HFF-Myc (cell line): ENCODE data around the gene LONP1.

Source experiments
- DNase-seq: peaks from one replicate; pipeline ENCODE4 v3.0.0-alpha.2; 2011; ENCODE audit warnings: low read depth; ENCODE audit errors: extremely low read depth
- H3K4me3 ChIP-seq: replicated peaks from 2 replicates; pipeline ENCODE4 v1.5.1; 2011; ENCODE audit warnings: low read depth, mild to moderate bottlenecking, control low read depth, low read length
- TF ChIP-seq, protein P1 (sequence below): IDR thresholded peaks from 2 replicates; pipeline ENCODE4 v1.5.1; 2012; ENCODE audit warnings: mild to moderate bottlenecking, low read depth, low read length, control low read depth; ENCODE audit errors: missing control alignments

Gene LONP1

DNA sequence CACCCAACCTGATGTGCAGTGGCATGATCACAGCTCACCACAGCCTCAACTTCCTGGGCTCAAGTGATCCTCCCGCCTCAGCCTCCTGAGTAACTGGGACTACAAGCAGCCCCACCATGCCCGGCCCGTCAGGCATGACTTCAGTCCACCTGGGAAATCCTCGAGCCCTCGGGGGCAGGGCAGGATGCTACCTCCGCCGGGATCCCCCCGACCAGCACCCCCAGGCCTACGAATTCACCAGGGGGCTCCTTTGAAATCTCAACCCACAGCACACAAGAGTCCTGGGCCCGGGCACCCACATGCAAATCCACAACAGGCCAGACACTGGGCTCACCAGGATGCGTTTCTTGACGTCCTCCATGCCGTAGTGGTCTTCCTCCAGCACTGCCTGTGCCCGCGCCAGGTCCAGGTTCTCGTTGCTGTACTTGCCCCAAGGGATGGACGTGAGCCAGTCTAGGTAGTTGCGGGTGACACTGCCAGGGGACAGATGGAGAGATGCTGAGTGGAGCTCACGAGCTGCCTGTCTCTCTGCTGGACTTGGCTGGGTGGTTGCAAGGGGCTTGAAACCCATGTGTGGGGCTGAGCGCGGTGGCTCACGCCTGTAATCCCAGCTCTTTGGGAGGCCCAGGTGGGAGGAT lies 19.4 kb downstream of the LONP1 start:
- no peak for DNase-seq
- TF ChIP-seq, protein P1, sequence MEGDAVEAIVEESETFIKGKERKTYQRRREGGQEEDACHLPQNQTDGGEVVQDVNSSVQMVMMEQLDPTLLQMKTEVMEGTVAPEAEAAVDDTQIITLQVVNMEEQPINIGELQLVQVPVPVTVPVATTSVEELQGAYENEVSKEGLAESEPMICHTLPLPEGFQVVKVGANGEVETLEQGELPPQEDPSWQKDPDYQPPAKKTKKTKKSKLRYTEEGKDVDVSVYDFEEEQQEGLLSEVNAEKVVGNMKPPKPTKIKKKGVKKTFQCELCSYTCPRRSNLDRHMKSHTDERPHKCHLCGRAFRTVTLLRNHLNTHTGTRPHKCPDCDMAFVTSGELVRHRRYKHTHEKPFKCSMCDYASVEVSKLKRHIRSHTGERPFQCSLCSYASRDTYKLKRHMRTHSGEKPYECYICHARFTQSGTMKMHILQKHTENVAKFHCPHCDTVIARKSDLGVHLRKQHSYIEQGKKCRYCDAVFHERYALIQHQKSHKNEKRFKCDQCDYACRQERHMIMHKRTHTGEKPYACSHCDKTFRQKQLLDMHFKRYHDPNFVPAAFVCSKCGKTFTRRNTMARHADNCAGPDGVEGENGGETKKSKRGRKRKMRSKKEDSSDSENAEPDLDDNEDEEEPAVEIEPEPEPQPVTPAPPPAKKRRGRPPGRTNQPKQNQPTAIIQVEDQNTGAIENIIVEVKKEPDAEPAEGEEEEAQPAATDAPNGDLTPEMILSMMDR = no peak
- H3K4me3 ChIP-seq = no peak overlapping the region

DNA sequence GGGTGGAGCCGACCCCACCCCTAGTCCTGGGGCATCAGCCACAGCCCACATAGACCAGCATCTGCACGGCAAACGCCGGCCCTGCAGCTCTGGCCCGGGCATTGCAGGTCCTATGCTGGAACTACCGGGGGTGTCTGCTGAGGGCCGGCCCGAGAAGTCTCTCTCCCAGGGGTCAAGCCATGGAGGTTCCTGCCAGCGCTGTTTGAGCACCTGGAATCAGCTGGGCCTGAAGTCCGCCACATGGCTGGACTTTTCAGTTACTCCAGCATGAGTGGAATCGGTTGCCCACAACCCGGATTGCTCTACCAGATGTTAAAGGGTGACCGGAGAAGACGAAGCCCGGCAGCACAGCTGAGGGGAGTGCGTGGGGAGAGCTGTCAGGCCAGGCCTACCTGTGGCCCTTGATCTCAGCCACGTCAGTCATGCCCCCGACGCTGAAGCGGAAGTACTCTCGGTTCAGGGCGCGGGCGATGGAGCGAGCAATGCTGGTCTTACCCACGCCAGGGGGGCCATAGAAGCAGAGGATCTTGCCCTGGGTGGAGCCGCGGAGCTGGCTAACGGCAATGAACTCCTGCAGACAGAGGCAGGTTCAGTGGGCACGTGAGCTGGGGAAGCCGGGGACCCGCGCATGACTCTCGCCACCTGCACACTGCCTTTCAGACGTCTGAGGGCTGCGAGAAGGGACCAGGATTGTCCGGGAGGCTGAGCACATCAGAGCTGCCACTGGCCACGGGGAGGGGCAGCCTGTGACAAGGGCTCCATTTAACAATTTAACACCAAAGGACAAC lies 21.1 kb downstream of the LONP1 start:
- DNase-seq = no peak
- TF ChIP-seq, protein P1 = no peak
- H3K4me3 ChIP-seq = no peak overlapping the region

DNA sequence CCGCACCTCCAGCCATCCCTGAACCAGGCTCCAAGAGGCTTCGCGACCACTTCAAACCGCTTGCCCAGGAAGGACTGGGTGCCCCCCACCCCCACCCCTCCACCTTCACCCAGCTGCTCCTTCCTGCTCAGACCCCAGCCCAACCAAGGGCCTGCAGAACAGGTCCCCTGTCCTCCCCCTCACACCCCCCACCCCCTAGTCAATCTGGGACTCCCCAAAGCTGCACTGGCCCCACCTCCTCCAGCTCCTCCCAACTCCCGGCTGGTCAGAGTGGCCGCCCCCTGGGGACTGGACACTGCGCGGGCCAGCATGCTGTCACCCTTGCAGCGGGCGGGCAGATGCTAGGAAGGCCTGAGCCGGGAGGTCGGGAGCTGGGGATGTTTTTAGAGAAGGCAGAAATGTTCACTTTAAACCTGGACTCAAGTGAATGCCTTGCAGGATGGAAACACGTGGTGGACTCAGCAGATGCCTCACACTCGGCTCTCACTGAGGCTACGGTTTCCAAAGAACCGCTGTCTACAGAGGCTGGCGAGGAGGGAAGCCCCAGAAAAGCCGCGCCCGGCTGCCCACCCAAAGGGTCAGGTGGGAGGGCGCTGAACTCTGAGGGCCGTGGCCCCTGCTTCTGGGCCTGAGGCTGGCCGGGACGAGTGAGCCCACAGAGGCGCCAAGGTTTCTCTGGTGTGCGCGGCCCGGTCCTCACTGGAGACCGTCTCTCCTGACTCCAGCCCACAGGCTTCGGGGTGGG lies 21.9 kb downstream of the LONP1 start:
- TF ChIP-seq, protein P1 = no peak
- H3K4me3 ChIP-seq = no peak overlapping the region
- no peak for DNase-seq

DNA sequence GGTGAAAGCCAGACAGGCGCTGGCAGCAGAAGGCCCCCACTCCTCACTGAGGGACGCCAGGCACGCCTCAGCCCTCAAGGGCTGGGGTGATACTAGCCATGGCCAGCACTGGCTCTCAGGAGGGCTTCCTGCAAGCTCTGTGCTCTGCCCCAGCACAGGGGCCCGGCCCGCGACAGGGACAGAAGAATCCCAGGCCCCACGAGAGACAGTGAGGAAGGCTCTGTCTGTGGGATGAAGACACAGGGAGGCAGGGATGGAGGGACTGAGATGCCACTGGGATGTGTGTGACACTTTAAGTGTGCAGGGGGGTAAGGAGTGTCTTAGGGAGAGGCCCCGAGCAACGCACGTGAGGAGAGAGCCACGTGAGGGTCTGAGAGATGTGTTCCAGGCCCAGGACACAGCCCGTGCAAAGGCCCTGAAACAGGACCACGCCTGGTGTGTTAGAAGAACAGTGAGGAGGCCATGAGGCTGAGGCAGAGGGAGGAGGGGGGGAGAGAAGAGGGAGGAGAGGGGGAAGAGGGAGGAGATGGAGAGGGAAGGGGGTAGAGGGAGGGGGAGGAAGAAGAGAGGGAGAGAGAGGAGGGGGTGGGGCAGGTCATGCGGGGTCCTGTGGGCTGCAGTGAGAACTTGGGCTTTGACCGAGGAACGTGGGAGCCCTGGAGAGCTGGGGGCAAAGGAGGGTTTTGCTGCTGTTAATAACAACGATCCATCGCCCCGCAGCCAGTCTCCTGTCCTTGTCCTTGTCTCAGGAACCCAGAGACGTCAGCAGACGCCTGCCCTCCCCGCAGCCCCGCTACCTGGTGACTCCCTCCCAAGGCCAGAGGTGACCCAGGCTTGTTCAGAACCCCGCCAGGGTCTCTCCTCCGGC lies 22.7 kb downstream of the LONP1 start:
- DNase-seq = no peak
- H3K4me3 ChIP-seq = no peak overlapping the region
- TF ChIP-seq, protein P1 = no peak

DNA sequence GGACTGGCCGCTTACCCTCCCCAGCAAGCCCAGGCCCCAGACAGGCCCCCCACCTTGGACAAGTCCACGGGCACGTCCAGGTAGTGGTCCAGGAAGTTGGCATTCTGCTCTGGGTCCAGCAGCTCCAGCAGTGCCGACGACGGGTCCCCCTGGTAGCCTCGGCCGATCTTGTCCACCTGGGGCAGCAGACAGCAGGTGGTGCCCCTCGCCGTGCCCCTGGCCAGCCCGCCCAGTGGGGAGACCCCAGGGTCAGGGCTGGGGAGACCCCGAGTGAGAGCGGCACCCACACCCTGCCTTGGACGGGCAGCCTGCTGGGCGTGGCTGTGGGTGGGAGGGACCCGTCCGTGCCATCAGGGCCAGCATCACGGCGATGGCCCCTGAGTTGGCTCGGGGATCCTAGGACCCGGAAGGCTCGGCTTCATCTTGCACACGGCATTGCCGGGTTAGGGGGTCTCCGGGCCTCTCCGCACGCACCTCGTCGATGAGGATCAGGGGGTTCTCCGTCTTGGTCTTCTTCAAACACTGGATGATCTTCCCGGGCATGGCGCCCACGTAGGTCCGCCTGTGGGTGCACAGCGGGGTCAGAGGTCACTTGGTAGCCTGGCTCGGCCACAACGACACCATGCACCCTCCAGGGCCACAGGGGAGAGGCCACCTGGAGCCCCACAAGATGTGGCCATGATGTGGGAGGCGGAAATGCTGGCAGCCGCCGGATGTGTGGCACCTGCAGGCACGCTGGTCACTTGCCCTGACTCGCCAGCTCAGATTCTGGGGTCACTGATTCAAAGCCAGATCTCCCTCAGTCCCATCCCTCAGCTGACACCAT lies 23.5 kb downstream of the LONP1 start:
- no peak for DNase-seq
- no peak overlapping the region for H3K4me3 ChIP-seq
- TF ChIP-seq, protein P1 = no peak
